Testis (tissue), 3 donors: Measurements from ENCODE around the gene CECR2. TPM values are rescaled to one million over a fixed set of nuclear protein-coding genes. Genes with fewer than 3 reads are reported as not detected.

Source experiments
- DNase-seq: peaks from one replicate; pipeline ENCODE4 v3.0.0-alpha.2; 2019
- H3K27ac ChIP-seq, 2 donors: fragments of 200-600 bp; sonication (generic); one replicate each; pipeline ENCODE4 v1.5.1; 2019
- H3K27me3 ChIP-seq: fragments of 200-600 bp; sonication (generic); one replicate; pipeline ENCODE4 v1.5.1; 2019
- H3K36me3 ChIP-seq: fragments of 200-600 bp; sonication (generic); one replicate; pipeline ENCODE4 v1.5.1; 2017; ENCODE audit warnings: low read depth; ENCODE audit errors: missing control alignments
- H3K4me1 ChIP-seq: fragments of 200-600 bp; sonication (generic); one replicate; pipeline ENCODE4 v1.5.1; 2019
- H3K4me3 ChIP-seq, 2 donors: fragments of 200-600 bp; sonication (generic); one replicate each; pipeline ENCODE4 v1.5.1; 2017 to 2019
- H3K9me3 ChIP-seq: fragments of 200-600 bp; sonication (generic); one replicate; pipeline ENCODE4 v1.5.1; 2017
- POLR2A ChIP-seq: fragments of 450-650 bp; IDR thresholded peaks from one replicate; pipeline ENCODE4 v1.6.1; 2017; ENCODE audit warnings: antibody characterized with exemption, mild to moderate bottlenecking, moderate library complexity
- WGBS, 2 donors: methylation state at CpG; one replicate each; pipeline ENCODE4 v1.1.5; 2018; 5-methylcytosine and 5-hydroxymethylcytosine counted together
- intact Hi-C: fragments of 100-400 bp; cut with DNase I; formaldehyde crosslinking; loops from one replicate; pipeline ENCODE4 v1.15.1; 2023; ENCODE audit warnings: low total_unique reads
- polyA plus RNA-seq: library from polyadenylated mRNA; stranded (reverse); fragments of 350-450 nt; fragmentation: Illumina TruSeq; extraction: RNeasy Lipid Tissue Mini Kit (QIAGEN cat#74804); gene quantifications from one replicate; pipeline ENCODE4 v1.2.3, GENCODE V29; 2014; ENCODE audit warnings: low read depth, low replicate concordance; ENCODE audit not compliant: insufficient read depth
- total RNA-seq, 2 donors: library from RNA; depleted of rRNA; stranded (reverse); fragments of >200 nt; gene quantifications; one replicate each; pipeline ENCODE4 v1.2.3, GENCODE V29; 2016
- TF ChIP-seq, protein P1 (sequence below), 3 experiments: fragments of 450-650 bp in 2 of 3; fragments of 200-600 bp in 1 of 3; sonication (generic) in 1 of 3; IDR thresholded peaks; one replicate each; pipeline ENCODE4 v1.5.1; 2016 to 2019; ENCODE audit warnings: antibody characterized with exemption in 3 of 3, mild to moderate bottlenecking in 2 of 3, moderate library complexity in 1 of 3

The CECR2 gene
- total and polyA plus RNA-seq, 3 donors from 2014 or later: 7.1 to 18.7 (median 16.8) TPM

- no peaks in the 10 kb centered on the region for H3K36me3 ChIP-seq
- H3K4me1 ChIP-seq: no peaks in the 10 kb centered on the region
- TF ChIP-seq, protein P1, sequence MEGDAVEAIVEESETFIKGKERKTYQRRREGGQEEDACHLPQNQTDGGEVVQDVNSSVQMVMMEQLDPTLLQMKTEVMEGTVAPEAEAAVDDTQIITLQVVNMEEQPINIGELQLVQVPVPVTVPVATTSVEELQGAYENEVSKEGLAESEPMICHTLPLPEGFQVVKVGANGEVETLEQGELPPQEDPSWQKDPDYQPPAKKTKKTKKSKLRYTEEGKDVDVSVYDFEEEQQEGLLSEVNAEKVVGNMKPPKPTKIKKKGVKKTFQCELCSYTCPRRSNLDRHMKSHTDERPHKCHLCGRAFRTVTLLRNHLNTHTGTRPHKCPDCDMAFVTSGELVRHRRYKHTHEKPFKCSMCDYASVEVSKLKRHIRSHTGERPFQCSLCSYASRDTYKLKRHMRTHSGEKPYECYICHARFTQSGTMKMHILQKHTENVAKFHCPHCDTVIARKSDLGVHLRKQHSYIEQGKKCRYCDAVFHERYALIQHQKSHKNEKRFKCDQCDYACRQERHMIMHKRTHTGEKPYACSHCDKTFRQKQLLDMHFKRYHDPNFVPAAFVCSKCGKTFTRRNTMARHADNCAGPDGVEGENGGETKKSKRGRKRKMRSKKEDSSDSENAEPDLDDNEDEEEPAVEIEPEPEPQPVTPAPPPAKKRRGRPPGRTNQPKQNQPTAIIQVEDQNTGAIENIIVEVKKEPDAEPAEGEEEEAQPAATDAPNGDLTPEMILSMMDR (IDR thresholded peaks at IDR 0.05): no peak
- no peak for TF ChIP-seq POLR2A
- no peak for DNase-seq
- H3K4me3 ChIP-seq: no peak overlapping the region
- 75 to 80% methylated on average over 8 of the region's 8 CpGs for WGBS, 2 donors
- H3K9me3 ChIP-seq: no peaks in the 10 kb centered on the region
- no peaks in the 10 kb centered on the region for H3K27me3 ChIP-seq
- intact Hi-C loops: no loop called here
- no peak overlapping the region for H3K27ac ChIP-seq
Observed at GRCh38 chr22:17339095-17339693, 30.1 kb upstream of the CECR2 start.

GRCh38 chr22:17342361-17342760 is 26.9 kb upstream of the CECR2 start:
- H3K9me3 ChIP-seq: no peaks in the 10 kb centered on the region
- H3K4me1 ChIP-seq: no peaks in the 10 kb centered on the region
- no peak for DNase-seq
- H3K4me3 ChIP-seq: no peak overlapping the region
- TF ChIP-seq POLR2A: no peak
- TF ChIP-seq, protein P1 (IDR thresholded peaks at IDR 0.05): no peak
- H3K36me3 ChIP-seq: no peaks in the 10 kb centered on the region
- intact Hi-C loops: no loop called here
- WGBS, 2 donors: 74 to 75% methylated on average over 5 of the region's 5 CpGs
- H3K27me3 ChIP-seq: no peaks in the 10 kb centered on the region
- H3K27ac ChIP-seq: no peak overlapping the region

- intact Hi-C loops: no loop called here
- no peak for DNase-seq
Observed at GRCh38 chr22:17343766-17344165, 25.5 kb upstream of the CECR2 start.

DNA sequence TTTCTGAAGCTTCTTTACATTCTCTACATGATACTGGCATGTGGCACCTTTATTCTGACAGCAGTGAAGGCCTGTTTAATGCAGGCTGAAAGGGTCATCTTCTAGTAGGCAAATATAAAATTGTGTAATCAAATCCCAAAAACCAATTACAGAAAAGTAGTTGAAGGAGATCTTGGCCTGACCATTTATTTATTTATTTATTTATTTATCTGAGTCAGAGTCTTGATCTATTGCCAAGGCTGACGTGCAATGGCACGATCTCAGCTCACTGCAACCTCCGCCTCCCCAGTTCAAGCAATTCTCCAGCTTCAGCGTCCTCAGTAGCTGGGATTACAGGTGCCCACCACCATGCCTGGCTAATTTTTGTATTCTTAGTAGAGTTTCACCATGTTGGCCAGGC is 22.7 kb upstream of the CECR2 start:
- 71 to 75% methylated on average over 4 of the region's 4 CpGs for WGBS, 2 donors
- intact Hi-C loops: no loop called here
- no peaks in the 10 kb centered on the region for H3K4me1 ChIP-seq
- no peak overlapping the region for H3K4me3 ChIP-seq
- no peak for DNase-seq
- TF ChIP-seq POLR2A: no peak
- TF ChIP-seq, protein P1 (IDR thresholded peaks at IDR 0.05): no peak
- no peaks in the 10 kb centered on the region for H3K27me3 ChIP-seq
- H3K9me3 ChIP-seq: no peaks in the 10 kb centered on the region
- no peak overlapping the region for H3K27ac ChIP-seq
- H3K36me3 ChIP-seq: no peaks in the 10 kb centered on the region

More at GRCh38 chr22:17343766-17344165, 25.5 kb upstream of the CECR2 start:
- H3K27me3 ChIP-seq: no peaks in the 10 kb centered on the region
- no peak overlapping the region for H3K4me3 ChIP-seq
- TF ChIP-seq, protein P1 (IDR thresholded peaks at IDR 0.05): no peak
- TF ChIP-seq POLR2A: no peak
- H3K4me1 ChIP-seq: no peaks in the 10 kb centered on the region
- 93 to 97% methylated on average over 2 of the region's 2 CpGs for WGBS, 2 donors
- H3K36me3 ChIP-seq: no peaks in the 10 kb centered on the region
- no peak overlapping the region for H3K27ac ChIP-seq
- no peaks in the 10 kb centered on the region for H3K9me3 ChIP-seq

DNA sequence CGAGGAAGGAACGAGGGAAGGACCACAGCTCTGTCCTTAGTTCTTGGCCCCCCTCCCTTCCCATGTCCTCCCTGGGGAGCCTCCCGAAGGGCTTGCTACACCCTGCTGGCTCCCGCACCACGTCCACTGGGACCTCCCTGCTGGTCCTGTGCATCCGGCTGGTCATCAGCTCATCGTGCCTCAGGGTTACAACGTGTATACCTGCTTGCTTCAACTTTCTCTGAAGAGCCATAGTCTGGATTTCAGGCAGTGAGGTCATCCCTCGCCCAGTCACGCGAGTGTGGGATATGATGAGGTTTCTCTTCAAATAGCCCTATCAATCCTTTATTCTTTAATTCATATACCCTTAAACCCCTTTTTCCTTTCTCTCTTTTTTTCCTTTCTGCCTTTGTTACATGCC is 21.5 kb upstream of the CECR2 start:
- 67 to 82% methylated on average over 11 of the region's 11 CpGs for WGBS, 2 donors
- H3K36me3 ChIP-seq: no peaks in the 10 kb centered on the region
- H3K4me3 ChIP-seq: peak overlapping the region; percentile 9 to 32
- intact Hi-C loops: no loop called here
- no peak for TF ChIP-seq POLR2A
- TF ChIP-seq, protein P1 (IDR thresholded peaks at IDR 0.05): no peak
- no peaks in the 10 kb centered on the region for H3K4me1 ChIP-seq
- no peaks in the 10 kb centered on the region for H3K9me3 ChIP-seq
- no peak for DNase-seq
- no peak overlapping the region for H3K27ac ChIP-seq
- no peaks in the 10 kb centered on the region for H3K27me3 ChIP-seq
